WI38 (cell line): ENCODE measurements around the gene PAXIP1.
"Not testable (repeated sequence)": the region's sequence is repeated elsewhere in the genome, so short reads cannot be mapped to it uniquely, and the experiment has no call there.

ENCODE experiments used
- H3K4me3 ChIP-seq: 2 replicates; pipeline ENCODE4 v1.5.1; 2011; ENCODE audit warnings: low read depth, mild to moderate bottlenecking, control low read depth, low read length
- CTCF ChIP-seq: IDR thresholded peaks from 2 replicates; pipeline ENCODE4 v1.5.1; 2012; ENCODE audit warnings: low read depth, mild to moderate bottlenecking, control low read depth, low read length

Gene PAXIP1, protein sequence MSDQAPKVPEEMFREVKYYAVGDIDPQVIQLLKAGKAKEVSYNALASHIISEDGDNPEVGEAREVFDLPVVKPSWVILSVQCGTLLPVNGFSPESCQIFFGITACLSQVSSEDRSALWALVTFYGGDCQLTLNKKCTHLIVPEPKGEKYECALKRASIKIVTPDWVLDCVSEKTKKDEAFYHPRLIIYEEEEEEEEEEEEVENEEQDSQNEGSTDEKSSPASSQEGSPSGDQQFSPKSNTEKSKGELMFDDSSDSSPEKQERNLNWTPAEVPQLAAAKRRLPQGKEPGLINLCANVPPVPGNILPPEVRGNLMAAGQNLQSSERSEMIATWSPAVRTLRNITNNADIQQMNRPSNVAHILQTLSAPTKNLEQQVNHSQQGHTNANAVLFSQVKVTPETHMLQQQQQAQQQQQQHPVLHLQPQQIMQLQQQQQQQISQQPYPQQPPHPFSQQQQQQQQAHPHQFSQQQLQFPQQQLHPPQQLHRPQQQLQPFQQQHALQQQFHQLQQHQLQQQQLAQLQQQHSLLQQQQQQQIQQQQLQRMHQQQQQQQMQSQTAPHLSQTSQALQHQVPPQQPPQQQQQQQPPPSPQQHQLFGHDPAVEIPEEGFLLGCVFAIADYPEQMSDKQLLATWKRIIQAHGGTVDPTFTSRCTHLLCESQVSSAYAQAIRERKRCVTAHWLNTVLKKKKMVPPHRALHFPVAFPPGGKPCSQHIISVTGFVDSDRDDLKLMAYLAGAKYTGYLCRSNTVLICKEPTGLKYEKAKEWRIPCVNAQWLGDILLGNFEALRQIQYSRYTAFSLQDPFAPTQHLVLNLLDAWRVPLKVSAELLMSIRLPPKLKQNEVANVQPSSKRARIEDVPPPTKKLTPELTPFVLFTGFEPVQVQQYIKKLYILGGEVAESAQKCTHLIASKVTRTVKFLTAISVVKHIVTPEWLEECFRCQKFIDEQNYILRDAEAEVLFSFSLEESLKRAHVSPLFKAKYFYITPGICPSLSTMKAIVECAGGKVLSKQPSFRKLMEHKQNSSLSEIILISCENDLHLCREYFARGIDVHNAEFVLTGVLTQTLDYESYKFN

GRCh38 chr7:155003092-155003375 lies at the start of gene PAXIP1:
Gene PAXIP1 (minus strand): TSS chr7:155003124. CDS start chr7:155002929, 195 bp downstream.
- no peak for TF ChIP-seq CTCF
- peak within 1 kb of the TSS; percentile 87 for H3K4me3 ChIP-seq

DNA sequence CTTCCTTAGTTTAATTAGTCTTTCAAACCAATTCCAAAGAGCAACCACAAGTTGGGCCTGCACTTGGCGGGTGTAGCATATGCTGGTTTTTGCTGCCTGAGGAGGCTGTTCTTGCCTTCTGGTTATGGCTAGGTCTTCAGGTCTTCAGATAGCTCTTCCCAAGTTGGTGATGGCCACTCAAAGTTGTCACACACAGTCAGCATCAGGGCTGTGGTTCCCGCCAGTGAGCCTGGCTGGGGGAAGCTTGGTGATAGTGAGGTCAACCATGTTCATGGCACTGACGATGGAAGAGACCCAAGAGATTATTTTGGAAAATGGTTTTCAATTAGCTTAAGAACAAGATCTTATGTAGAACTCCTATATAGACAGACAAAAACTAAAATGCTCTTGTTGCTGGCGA lies 48.4 kb upstream of the PAXIP1 start:
- no peak for TF ChIP-seq CTCF
- H3K4me3 ChIP-seq: no peak overlapping the region

GRCh38 chr7:155048006-155048405 lies 45.1 kb upstream of the PAXIP1 start:
- no peak for TF ChIP-seq CTCF
- no peak overlapping the region for H3K4me3 ChIP-seq

DNA sequence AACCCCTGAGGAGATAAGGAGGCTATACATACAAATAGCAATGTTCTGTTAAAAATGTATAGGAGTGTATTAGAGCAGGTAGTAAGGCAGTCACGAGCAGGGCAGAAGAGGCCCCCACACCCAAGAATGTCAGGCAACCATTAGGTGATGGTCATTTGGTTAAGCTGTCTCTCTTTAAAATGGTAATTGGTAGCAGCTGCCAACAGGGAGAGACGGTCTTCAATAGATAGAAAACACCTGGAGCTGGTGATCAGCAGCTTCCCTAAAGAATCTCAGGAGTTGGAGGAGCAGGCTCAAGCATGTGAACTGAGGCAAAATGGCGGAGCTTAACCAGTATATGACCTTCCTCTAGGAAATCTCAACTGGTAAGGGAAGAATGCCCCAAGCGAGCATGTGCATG lies 40.8 kb upstream of the PAXIP1 start:
- no peak overlapping the region for H3K4me3 ChIP-seq
- no peak for TF ChIP-seq CTCF

DNA sequence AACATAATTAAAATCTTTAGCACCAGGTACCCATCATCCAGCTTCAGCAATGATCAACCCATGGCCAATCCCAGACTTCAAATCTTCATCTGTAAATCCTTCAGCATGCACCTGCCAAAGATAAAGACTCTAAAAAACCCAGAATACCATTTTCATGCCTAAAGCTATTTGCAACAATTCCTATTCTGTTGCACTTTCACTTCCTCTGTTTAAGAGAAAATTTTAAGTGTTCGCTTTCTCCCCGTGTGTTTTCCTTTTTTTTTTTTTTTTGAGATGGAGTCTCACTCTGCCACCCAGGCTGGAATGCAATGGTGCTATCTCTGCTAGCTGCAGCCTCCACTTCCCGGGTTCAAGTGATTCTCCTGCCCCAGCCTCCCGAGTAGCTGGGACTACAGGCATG lies 35.4 kb upstream of the PAXIP1 start:
- H3K4me3 ChIP-seq: no peak overlapping the region
- no peak for TF ChIP-seq CTCF

DNA sequence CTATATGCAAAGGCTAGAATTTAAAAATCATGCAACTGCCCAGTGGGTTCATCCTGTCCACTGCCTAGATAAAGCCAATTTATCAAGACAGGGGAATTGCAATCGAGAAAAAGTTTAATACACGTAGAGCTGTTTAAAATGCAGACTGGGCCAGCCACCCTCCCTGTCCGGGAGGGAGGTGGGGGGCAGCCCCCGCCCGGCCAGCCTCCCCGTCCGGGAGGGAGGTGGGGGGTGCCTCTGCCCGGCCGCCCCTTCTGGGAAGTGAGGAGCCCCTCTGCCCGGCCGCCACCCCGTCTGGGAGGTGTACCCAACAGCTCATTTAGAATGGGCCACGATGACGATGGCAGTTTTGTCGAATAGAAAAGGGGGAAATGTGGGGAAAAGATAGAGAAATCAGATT lies 31.6 kb upstream of the PAXIP1 start:
- H3K4me3 ChIP-seq: not testable (repeated sequence)

GRCh38 chr7:155032978-155033377 lies 30.1 kb upstream of the PAXIP1 start:
- 0 out of 2 replicates have a peak, but pooled peaks have one; percentile 3 for TF ChIP-seq CTCF
- H3K4me3 ChIP-seq: no peak overlapping the region
